ENCODE results near the gene HOXD10.

The HOXD10 gene

DNA sequence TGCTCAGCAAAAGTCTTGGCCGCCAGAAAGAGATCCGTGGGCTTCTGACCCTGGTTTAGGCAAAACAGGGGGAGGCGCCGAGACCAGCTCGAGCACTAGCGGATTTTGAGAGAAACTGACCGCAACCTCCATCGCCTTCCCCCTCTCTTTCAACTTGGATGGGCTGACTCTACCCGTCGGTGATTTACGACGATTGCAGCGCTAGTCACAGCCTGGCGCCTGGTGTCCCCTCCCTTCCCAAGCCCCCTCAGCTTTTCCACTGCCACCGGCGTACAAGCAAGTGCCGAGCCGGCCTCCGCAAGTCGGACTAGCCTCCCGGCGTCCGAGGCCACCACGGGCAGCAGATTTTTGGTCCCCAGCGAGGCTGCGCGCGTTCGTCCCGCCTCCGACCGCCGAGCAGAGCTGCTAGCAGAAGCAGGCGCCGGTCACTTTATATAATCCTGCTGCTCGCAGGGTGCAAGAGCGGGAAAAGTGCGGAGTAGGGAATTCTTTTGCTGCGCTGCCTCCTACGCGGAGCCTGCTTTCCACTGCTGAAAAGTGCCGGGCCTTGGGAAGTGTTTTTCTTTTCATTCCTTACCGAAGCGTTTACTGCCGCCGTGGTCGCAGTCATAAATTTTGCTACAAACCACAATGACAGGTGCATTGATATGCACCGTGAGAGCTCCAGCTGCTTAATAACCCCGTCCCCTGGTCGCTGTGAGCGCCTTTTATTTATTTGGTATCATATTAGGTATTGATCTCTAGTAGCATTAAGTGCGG is 48.2 kb downstream of the HOXD10 start (continued):
- TF ChIP-seq, protein P1, sequence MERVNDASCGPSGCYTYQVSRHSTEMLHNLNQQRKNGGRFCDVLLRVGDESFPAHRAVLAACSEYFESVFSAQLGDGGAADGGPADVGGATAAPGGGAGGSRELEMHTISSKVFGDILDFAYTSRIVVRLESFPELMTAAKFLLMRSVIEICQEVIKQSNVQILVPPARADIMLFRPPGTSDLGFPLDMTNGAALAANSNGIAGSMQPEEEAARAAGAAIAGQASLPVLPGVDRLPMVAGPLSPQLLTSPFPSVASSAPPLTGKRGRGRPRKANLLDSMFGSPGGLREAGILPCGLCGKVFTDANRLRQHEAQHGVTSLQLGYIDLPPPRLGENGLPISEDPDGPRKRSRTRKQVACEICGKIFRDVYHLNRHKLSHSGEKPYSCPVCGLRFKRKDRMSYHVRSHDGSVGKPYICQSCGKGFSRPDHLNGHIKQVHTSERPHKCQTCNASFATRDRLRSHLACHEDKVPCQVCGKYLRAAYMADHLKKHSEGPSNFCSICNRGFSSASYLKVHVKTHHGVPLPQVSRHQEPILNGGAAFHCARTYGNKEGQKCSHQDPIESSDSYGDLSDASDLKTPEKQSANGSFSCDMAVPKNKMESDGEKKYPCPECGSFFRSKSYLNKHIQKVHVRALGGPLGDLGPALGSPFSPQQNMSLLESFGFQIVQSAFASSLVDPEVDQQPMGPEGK (CRISPR knock-in tag; IDR thresholded peaks at IDR 0.05; ENCODE audit: borderline replicate concordance) = no peak
- no peak for TF ChIP-seq CSDC2 (CRISPR knock-in tag; IDR thresholded peaks at IDR 0.05)

DNA sequence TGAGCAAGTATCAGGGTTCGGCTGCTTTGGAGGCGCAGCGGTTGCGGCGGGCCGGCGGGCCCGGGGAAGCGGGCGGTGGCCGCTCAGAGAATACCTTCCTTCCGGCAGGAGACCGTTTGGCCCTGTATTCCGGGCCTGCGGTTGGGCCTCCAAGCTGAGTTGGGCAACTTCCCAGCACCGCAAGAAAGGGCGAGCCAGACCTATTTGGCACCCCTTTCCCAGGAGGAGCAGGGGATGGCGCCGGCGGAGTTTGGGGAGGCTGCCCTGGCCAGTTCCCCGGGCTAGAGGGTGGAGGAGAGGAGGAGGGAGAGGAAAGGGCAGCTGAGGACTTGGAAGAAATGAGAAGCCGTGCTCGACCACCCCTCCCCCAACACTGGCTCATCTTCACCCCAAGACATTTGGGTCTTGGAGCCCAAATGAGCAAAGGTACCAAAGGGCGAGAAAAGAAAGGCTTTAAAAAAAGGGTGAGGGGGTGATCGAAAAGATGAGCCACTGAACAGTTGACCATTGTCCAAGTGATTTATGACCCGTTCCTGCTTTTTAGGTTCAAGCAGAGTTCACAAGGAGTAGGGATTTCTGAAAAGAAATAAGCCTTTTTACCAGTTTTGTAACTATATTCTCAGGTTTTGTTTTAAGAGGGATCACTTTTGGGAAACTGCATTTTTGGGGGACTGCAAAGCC is 48.9 kb downstream of the HOXD10 start:
- no peak for ATAC-seq
- TF ChIP-seq GLIS3 (CRISPR knock-in tag; IDR thresholded peaks at IDR 0.05) = no peak
- TF ChIP-seq, protein P2, sequence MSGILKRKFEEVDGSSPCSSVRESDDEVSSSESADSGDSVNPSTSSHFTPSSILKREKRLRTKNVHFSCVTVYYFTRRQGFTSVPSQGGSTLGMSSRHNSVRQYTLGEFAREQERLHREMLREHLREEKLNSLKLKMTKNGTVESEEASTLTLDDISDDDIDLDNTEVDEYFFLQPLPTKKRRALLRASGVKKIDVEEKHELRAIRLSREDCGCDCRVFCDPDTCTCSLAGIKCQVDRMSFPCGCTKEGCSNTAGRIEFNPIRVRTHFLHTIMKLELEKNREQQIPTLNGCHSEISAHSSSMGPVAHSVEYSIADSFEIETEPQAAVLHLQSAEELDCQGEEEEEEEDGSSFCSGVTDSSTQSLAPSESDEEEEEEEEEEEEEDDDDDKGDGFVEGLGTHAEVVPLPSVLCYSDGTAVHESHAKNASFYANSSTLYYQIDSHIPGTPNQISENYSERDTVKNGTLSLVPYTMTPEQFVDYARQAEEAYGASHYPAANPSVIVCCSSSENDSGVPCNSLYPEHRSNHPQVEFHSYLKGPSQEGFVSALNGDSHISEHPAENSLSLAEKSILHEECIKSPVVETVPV (CRISPR knock-in tag; IDR thresholded peaks at IDR 0.05) = no peak
- TF ChIP-seq TCF4 (CRISPR knock-in tag; IDR thresholded peaks at IDR 0.05; ENCODE audit: borderline replicate concordance) = no peak
- TF ChIP-seq ZNF8 (CRISPR knock-in tag; IDR thresholded peaks at IDR 0.05) = no peak
- no peak for TF ChIP-seq CSDC2 (CRISPR knock-in tag; IDR thresholded peaks at IDR 0.05)
- no peak for TF ChIP-seq RARB (CRISPR knock-in tag; IDR thresholded peaks at IDR 0.05)
- no peak for TF ChIP-seq BACH2 (CRISPR knock-in tag; IDR thresholded peaks at IDR 0.05; ENCODE audit: borderline replicate concordance)
- TF ChIP-seq OSR1 (CRISPR knock-in tag; IDR thresholded peaks at IDR 0.05) = no peak
- no peak for TF ChIP-seq ISL1 (CRISPR knock-in tag; IDR thresholded peaks at IDR 0.05)
- no peak for TF ChIP-seq SNAI2 (CRISPR knock-in tag; IDR thresholded peaks at IDR 0.05)
- TF ChIP-seq, protein P1 (CRISPR knock-in tag; IDR thresholded peaks at IDR 0.05; ENCODE audit: borderline replicate concordance) = no peak

DNA sequence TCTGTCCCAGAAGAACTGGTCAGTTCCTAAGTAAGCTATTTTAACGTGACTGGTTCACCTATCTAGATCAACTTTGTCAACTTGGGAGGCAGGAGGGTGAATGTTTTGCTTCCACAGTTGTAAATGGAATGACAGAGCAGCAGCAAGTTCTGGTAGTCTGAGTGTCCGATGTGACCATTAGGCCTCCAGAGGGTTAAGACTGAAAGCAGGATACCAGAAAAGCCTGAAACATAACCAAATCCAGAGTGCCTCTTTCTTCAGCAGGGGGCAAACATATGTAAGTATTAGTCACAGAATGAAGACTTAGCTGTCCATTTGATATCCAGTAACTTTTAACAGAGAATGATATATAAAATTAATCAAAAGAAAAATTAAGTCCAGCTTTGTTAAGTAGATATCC is 49.7 kb downstream of the HOXD10 start:
- TF ChIP-seq, protein P2 (CRISPR knock-in tag; IDR thresholded peaks at IDR 0.05) = no peak
- TF ChIP-seq TOX (CRISPR knock-in tag; IDR thresholded peaks at IDR 0.05; ENCODE audit: borderline replicate concordance) = no peak
- TF ChIP-seq OSR1 (CRISPR knock-in tag; IDR thresholded peaks at IDR 0.05) = no peak
- TF ChIP-seq ZFP30 (CRISPR knock-in tag; IDR thresholded peaks at IDR 0.05) = no peak
- no peak for TF ChIP-seq ZNF70 (CRISPR knock-in tag; IDR thresholded peaks at IDR 0.05)
- TF ChIP-seq ZNF565 (CRISPR knock-in tag; conservative IDR thresholded peaks at IDR 0.05; ENCODE audit: low read depth) = no peak
- no peak for TF ChIP-seq PPARA (CRISPR knock-in tag; IDR thresholded peaks at IDR 0.05; ENCODE audit: borderline replicate concordance)
- TF ChIP-seq, protein P3, sequence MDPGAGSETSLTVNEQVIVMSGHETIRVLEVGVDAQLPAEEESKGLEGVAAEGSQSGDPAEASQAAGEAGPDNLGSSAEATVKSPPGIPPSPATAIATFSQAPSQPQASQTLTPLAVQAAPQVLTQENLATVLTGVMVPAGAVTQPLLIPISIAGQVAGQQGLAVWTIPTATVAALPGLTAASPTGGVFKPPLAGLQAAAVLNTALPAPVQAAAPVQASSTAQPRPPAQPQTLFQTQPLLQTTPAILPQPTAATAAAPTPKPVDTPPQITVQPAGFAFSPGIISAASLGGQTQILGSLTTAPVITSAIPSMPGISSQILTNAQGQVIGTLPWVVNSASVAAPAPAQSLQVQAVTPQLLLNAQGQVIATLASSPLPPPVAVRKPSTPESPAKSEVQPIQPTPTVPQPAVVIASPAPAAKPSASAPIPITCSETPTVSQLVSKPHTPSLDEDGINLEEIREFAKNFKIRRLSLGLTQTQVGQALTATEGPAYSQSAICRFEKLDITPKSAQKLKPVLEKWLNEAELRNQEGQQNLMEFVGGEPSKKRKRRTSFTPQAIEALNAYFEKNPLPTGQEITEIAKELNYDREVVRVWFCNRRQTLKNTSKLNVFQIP (CRISPR knock-in tag; IDR thresholded peaks at IDR 0.05; ENCODE audit: borderline replicate concordance, low read depth) = no peak
- TF ChIP-seq ISL1 (CRISPR knock-in tag; IDR thresholded peaks at IDR 0.05) = no peak
- no peak for TF ChIP-seq ZC3H10 (CRISPR knock-in tag; IDR thresholded peaks at IDR 0.05)
- no peak for TF ChIP-seq SNAI2 (CRISPR knock-in tag; IDR thresholded peaks at IDR 0.05)
- no peak for TF ChIP-seq RARB (CRISPR knock-in tag; IDR thresholded peaks at IDR 0.05)
- TF ChIP-seq ESRRG (CRISPR knock-in tag; IDR thresholded peaks at IDR 0.05) = no peak
- TF ChIP-seq, protein P4, sequence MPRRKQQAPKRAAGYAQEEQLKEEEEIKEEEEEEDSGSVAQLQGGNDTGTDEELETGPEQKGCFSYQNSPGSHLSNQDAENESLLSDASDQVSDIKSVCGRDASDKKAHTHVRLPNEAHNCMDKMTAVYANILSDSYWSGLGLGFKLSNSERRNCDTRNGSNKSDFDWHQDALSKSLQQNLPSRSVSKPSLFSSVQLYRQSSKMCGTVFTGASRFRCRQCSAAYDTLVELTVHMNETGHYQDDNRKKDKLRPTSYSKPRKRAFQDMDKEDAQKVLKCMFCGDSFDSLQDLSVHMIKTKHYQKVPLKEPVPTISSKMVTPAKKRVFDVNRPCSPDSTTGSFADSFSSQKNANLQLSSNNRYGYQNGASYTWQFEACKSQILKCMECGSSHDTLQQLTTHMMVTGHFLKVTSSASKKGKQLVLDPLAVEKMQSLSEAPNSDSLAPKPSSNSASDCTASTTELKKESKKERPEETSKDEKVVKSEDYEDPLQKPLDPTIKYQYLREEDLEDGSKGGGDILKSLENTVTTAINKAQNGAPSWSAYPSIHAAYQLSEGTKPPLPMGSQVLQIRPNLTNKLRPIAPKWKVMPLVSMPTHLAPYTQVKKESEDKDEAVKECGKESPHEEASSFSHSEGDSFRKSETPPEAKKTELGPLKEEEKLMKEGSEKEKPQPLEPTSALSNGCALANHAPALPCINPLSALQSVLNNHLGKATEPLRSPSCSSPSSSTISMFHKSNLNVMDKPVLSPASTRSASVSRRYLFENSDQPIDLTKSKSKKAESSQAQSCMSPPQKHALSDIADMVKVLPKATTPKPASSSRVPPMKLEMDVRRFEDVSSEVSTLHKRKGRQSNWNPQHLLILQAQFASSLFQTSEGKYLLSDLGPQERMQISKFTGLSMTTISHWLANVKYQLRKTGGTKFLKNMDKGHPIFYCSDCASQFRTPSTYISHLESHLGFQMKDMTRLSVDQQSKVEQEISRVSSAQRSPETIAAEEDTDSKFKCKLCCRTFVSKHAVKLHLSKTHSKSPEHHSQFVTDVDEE (CRISPR knock-in tag; IDR thresholded peaks at IDR 0.05) = no peak
- TF ChIP-seq, protein P5, sequence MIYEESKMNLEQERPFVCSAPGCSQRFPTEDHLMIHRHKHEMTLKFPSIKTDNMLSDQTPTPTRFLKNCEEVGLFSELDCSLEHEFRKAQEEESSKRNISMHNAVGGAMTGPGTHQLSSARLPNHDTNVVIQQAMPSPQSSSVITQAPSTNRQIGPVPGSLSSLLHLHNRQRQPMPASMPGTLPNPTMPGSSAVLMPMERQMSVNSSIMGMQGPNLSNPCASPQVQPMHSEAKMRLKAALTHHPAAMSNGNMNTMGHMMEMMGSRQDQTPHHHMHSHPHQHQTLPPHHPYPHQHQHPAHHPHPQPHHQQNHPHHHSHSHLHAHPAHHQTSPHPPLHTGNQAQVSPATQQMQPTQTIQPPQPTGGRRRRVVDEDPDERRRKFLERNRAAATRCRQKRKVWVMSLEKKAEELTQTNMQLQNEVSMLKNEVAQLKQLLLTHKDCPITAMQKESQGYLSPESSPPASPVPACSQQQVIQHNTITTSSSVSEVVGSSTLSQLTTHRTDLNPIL (CRISPR knock-in tag; IDR thresholded peaks at IDR 0.05; ENCODE audit: low read depth) = no peak
- TF ChIP-seq BACH2 (CRISPR knock-in tag; IDR thresholded peaks at IDR 0.05; ENCODE audit: borderline replicate concordance) = no peak
- TF ChIP-seq, protein P1 (CRISPR knock-in tag; IDR thresholded peaks at IDR 0.05; ENCODE audit: borderline replicate concordance) = no peak
- TF ChIP-seq GLIS3 (CRISPR knock-in tag; IDR thresholded peaks at IDR 0.05) = no peak
- TF ChIP-seq CSDC2 (CRISPR knock-in tag; IDR thresholded peaks at IDR 0.05) = no peak
- ATAC-seq = no peak
